Stimulated activated CD4-positive, alpha-beta T cell treated with anti-CD3 and anti-CD28 coated beads, Interleukin-15, amount 100 ng/mL, for 24 hours (primary cell): ENCODE results near the gene MYO1D.

Experiments used
- DNase-seq: peaks from one replicate; pipeline ENCODE4 v3.0.0-alpha.2; 2020

Gene MYO1D

GRCh38 chr17:32813021-32813420 lies 63.9 kb downstream of the MYO1D start:
- no peak for DNase-seq

- no peak for DNase-seq
Observed at GRCh38 chr17:32810690-32811089, 66.2 kb downstream of the MYO1D start.

GRCh38 chr17:32807577-32807976 lies 69.3 kb downstream of the MYO1D start:
- DNase-seq, result no peak

- no peak for DNase-seq
Observed at GRCh38 chr17:32806646-32807045, 70.3 kb downstream of the MYO1D start.

DNA sequence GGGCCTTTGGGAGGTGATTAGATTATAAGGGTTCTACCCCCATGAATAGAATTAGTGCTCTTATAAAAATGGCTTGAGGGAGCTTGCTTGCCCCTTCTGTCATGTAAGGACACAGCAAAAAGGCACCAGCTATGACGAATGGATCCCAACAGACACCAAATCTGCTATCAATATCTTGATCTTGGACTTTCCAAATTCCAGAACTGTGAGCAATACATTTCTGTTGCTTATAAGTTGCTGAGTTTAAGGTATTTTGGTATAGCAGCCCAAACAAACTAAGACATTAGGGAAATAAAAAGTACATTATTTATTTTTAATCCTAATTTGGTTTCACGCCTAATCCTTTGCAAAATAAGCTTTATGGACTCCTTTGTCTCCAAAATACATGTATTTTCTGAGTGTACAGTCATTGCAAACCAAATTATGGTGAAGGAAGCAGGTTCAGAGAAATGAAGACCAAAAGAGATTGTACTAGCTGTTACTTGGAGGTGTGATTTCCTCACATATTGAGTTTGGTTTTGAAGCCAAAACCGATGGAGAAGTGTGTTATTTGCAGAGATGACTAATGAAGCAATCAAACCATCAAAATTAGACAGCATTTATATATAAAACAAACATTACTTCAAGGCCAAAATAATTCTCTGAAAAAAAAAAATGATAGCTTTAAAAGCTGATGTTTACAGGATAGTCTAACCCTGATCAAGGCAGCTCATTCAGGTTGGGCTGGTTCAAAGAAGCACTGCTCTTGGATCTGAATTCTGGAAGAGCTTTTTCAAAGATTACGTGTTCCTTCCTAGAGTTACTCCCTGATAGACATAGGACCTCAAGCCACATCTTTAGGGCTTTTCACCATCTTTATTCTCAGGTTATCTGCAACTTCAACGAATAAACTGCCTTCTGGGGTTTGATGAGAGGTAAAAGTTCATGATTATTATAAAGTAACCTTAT lies 71.6 kb downstream of the MYO1D start:
- no peak for DNase-seq

DNA sequence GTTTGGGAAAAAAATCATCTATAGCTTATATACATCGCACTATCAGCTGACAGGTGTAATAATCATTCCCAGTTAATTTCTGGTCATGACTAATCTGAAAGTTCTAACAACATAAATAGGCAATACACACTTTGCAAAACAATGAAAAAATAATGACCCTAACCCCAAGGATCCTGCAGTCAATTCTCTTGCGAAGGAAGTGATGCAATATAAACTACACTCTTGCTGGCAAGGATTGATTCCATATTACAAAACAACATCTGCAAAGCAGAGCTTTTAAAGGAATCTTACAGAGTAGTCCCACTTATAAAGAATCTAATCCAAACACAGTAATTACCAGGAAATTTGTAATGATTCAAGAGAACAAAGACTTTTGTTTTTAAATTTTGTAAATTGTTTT lies 73.4 kb downstream of the MYO1D start:
- DNase-seq, result no peak

DNA sequence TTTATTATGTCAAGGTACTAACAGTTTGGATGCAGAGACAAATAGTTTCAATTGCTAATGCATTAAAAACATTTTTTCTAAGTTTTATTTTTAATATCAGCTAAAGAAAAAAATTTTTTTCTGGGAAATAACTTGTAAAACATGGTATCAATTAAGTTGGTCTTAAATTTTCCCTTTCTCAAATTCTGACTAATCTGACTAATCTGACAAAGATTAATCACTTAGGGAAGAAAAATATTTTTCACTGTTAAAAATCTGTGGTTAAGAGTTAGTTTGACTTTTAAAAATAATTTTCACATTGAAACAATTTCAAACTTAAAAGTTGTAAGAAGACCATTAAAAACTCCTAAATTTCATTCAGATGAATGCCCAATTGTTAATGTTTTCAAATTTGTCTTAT lies 74.6 kb downstream of the MYO1D start:
- no peak for DNase-seq

DNA sequence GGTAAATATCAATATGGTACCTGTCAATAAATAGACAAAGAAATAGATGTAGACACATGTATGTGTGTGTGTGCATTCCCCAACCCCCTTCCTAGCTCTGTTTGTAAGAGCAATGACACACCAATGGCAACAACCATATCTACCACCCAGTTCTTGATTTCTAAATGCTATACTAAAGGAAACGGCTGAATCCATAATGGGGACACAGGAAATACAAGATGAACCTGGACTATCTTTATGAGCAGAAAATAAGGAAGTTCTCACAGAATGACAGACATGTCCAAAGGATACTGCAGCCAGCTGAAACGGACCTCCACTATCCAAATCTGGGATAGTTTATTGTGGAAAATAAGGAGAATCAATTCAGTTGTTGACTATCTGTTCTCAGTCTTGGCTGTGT lies 75.3 kb downstream of the MYO1D start:
- no peak for DNase-seq

DNA sequence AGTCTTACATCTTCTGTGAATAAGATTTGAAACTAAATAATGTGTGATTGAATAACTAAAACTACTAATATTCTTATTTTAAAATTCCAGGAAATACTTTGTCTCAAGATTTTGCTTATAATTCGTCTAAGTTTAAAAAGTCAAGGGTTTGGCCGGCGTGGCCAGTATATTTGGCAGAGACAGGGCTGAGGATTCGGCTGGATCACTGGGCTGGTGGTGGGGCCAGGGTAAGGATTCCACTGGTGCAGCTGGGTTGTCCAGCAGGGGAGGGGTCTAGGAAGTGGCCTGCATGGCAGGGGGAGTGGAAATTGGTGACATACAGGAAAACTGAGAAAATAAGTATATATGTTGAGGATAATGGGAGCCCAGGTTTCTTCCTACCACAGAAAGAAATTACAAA lies 75.7 kb downstream of the MYO1D start:
- no peak for DNase-seq

GRCh38 chr17:32798938-32799337 lies 78.0 kb downstream of the MYO1D start:
- no peak for DNase-seq

DNA sequence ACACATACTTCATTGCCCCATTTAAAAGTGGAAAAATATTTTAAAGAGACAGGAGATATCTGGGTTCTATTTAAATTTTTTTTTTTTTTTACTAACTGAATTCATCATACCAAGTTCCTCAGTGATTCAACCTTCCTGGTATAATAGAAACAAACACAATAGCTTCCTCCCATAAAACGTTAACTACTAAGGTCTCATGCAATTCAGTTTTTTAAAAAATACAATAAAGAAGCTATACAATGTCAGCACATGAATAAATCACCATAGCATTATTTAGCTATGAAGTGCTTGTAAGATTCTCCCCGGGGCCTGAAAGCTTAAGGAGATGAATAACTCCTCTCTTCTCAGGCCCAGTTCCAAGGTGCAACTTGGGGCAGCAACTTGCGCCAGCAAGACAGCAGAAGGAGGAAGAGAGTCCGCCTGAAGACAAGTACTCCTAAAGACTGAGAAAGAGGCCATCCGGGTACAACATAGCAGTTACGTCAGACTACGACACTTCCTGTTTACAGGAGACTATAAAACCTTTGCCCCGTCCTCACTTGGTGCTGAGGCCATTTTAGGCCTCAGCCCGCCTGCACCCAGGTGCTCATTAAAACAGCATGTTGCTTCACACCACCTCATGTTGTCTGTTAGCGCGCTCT lies 81.5 kb downstream of the MYO1D start:
- DNase-seq, result no peak

- no peak for DNase-seq
Observed at GRCh38 chr17:32794533-32795246, 82.2 kb downstream of the MYO1D start.

DNA sequence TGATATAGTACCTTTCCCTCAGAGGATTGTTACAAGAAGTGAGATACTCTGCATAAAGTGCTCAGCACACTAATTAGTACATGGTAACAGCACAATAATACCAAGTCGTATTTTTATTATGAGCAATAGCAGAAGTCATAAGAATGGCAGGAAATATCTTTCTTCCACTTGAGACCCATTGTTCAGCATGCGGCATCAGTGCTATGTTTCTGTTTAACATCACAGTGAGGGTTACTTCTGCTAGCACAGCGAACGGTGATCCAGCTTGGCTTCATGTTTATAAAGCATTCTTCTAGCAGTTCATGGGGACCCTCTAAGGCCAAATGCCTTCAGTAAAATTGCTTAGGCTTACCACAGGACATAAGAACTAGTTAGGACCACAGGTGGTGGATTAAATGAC lies 83.1 kb downstream of the MYO1D start:
- no peak for DNase-seq

DNA sequence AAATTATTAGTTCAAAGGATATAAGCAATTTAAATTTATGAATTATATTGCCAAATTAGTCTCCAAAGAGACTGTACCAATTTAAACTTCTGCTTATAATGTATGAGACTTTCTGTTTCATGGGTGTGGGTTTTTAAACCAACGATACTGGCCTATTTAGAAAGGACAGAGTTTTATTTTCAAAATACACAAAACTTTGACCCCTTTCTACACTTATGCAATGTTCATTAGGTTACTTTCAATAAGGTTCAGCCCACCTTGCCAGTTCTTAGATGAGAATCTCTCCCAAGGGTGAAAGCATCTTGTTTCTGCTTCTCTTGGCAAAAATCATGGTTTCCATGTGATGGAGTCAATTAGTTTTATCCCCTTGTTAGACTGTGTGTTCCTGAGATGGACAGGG lies 84.7 kb downstream of the MYO1D start:
- DNase-seq, result no peak

GRCh38 chr17:32786169-32786568 lies 90.8 kb downstream of the MYO1D start:
- DNase-seq, result no peak

DNA sequence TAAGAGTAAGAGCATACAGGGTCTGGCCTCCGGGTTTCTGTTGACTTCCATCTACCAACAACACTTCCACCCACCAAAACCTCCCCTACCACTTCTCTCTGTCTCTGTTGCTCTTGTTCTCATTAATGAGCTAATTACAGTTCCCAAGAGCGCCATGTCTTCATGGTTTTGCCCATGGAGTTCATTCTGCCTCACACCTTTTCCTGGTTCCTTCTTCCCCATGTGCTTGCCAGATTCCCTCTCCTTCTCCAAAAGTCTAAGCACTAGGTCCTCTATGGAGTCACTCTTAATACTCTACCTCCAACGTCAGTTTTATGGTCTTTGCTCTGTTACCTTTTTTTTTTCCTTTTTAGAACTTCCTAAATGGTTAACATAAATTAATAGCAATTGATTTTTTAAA lies 92.8 kb downstream of the MYO1D start:
- no peak for DNase-seq

- no peak for DNase-seq
Observed at GRCh38 chr17:32783602-32784001, 93.3 kb downstream of the MYO1D start.

- no peak for DNase-seq
Observed at GRCh38 chr17:32780721-32781120, 96.2 kb downstream of the MYO1D start.

- no peak for DNase-seq
Observed at GRCh38 chr17:32777922-32778321, 99.0 kb downstream of the MYO1D start.

DNA sequence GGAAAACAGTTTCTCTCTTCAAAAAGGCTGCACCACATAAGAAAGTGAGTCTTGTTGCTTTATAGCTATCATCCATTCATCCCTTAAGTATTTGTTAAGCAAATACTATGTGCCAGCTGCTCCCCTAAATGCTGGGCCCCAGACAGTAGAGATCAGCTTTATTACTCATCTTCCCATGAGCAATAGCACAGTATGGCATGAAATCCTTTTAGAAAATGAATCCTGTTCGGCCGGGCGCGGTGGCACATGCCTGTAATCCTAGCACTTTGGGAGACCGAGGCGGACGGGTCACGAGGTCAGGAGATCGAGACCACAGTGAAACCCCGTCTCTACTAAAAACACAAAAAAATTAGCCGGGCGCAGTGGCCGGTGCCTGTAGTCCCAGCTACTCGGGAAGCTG lies 99.5 kb downstream of the MYO1D start:
- DNase-seq, result no peak

DNA sequence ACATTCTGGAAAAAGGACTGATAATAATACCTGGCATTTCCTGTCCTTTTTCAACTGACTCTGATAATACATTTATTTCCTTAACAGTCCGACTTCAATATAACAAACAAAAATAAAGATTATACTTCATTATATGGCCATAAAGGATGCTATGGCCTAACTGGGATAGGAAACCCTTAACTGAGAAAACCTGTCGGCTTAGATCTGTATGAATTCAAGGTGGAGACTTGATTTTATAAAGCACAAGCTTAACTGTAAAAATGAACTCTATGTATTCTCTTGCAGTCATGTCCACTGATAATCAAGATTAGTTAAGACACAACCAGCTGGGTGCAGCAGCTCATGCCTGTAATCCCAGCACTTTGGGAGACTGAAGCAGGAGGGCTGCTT lies 102.2 kb downstream of the MYO1D start:
- no peak for DNase-seq

DNA sequence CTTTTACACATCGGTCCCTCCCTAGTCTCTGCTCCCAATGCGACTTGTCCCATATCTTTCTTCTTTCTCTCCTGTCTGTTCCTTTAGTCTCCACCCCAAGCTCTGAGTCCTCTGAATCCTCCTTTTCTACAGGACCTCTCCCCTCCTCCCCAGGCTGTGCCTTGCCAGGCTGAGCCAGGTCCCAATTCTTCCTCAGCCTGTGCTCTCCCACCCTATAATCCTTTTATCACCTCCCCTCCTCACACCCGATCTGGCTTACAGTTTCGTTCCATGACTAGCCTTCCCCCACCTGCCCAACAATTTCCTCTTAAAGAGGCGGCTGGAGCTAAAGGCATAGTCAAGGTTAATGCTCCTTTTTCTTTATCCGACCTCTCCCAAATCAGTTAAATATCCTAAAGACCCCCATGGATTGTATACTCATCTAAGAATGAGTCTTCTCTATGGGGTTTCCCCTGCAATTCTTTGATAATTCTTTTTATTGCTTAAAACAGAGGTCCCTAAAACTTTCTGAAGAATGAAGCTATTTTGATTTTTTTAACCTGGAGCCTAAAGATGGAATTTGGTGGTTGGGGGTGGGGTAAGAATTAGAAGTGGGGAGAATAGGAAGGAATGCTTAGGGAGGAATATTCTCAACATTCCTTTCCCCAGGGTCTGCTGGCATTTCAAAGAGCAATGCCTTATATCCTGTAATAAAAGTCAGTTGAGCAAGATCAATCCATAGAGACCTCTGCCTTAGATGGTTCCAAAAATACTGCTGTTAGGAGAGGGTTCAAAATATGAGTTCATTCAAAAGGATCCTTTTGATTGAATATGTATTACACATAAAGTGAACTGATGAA lies 102.8 kb downstream of the MYO1D start:
- DNase-seq, result no peak

DNA sequence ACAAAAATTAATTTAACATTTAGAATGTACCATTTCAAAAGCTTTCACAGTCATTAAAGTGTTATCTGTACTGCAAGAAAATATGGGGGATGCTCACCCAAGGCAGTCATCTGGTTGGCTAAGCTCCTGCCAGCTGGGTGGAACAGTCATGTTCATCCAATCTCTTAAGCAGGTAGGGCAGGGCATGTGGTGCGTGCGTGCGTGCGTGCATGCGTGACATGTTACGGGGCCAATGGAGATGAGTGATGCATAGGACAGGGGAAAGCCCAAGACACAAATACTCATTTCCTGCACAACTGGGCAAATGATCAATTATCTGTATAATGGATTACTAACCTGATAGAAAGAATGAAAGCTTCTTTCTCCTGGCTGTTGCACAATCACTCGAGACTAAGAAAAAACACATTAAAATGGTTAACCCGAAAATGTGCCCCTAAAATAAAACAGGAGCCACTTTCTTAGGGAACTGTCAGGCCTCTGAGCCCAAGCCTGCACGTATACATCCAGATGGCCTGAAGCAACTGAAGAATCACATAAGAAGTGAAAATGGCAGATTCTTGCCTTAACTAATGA lies 104.4 kb downstream of the MYO1D start:
- DNase-seq, result no peak
